ENCODE data around the gene FHDC1.
"Not testable (repeated sequence)": the region's sequence is repeated elsewhere in the genome, so short reads cannot be mapped to it uniquely, and the experiment has no call there.

The FHDC1 gene

GRCh38 chr4:152935631-152936445, at the start of gene FHDC1:
Gene FHDC1, plus strand, starts transcription at chr4:152936323. Its CDS starts 6,735 bp downstream, at chr4:152943058.
- TF ChIP-seq CTCF (IDR thresholded peaks at IDR 0.05; ENCODE audit: low read depth, low read length, missing control alignments), result no peak
- peak within 1 kb of the TSS; percentile 47 for H3K4me3 ChIP-seq (replicated peaks; ENCODE audit: low read depth, low read length)
- no peak for DNase-seq (ENCODE audit: extremely low read depth, low read depth)

- TF ChIP-seq CTCF (IDR thresholded peaks at IDR 0.05; ENCODE audit: low read depth, low read length, missing control alignments), result no peak
- H3K4me3 ChIP-seq (replicated peaks; ENCODE audit: low read depth, low read length), result no peak overlapping the region
- no peak for DNase-seq (ENCODE audit: extremely low read depth, low read depth)
Observed at GRCh38 chr4:152887981-152888380, 48.1 kb upstream of the FHDC1 start.

- TF ChIP-seq CTCF (IDR thresholded peaks at IDR 0.05; ENCODE audit: low read depth, low read length, missing control alignments), result no peak
- no peak for DNase-seq (ENCODE audit: extremely low read depth, low read depth)
- H3K4me3 ChIP-seq (replicated peaks; ENCODE audit: low read depth, low read length), result no peak overlapping the region
Observed at GRCh38 chr4:152892974-152893373, 43.1 kb upstream of the FHDC1 start.

- DNase-seq (ENCODE audit: extremely low read depth, low read depth), result no peak
- no peak for TF ChIP-seq CTCF (IDR thresholded peaks at IDR 0.05; ENCODE audit: low read depth, low read length, missing control alignments)
Observed at GRCh38 chr4:152894673-152895072, 41.5 kb upstream of the FHDC1 start.

GRCh38 chr4:152896811-152897210, 39.3 kb upstream of the FHDC1 start:
- H3K4me3 ChIP-seq (replicated peaks; ENCODE audit: low read depth, low read length), result no peak overlapping the region
- no peak for DNase-seq (ENCODE audit: extremely low read depth, low read depth)
- no peak for TF ChIP-seq CTCF (IDR thresholded peaks at IDR 0.05; ENCODE audit: low read depth, low read length, missing control alignments)

More at GRCh38 chr4:152894673-152895072, 41.5 kb upstream of the FHDC1 start:
- H3K4me3 ChIP-seq (replicated peaks; ENCODE audit: low read depth, low read length), result no peak overlapping the region

- not testable (repeated sequence) for DNase-seq (ENCODE audit: extremely low read depth, low read depth); H3K4me3 ChIP-seq (replicated peaks; ENCODE audit: low read depth, low read length)
Observed at GRCh38 chr4:152898133-152898532, 38.0 kb upstream of the FHDC1 start.

- H3K4me3 ChIP-seq (replicated peaks; ENCODE audit: low read depth, low read length), result no peak overlapping the region
- no peak for TF ChIP-seq CTCF (IDR thresholded peaks at IDR 0.05; ENCODE audit: low read depth, low read length, missing control alignments)
- DNase-seq (ENCODE audit: extremely low read depth, low read depth), result no peak
Observed at GRCh38 chr4:152898606-152899005, 37.5 kb upstream of the FHDC1 start.

All from HFF-Myc (cell line).